ENCODE measurements around the gene TMOD1. TPM values are rescaled to one million over a fixed set of nuclear protein-coding genes. Genes with fewer than 3 reads are reported as not detected.

The TMOD1 gene
- total RNA-seq, 4 donors from 2014 or later, result 5.9 to 93.7 (median 22.2) TPM

- intact Hi-C loops (cut with DNase I; ENCODE audit: low total_unique reads), result no loop called here
- peak overlapping the region; percentile 25 to 93 for H3K27ac ChIP-seq
Observed at GRCh38 chr9:97500263-97500662, 1.2 kb upstream of the TMOD1 start.

GRCh38 chr9:97500765-97501176 is 695 bp upstream of the TMOD1 start:
- Histone ChIP-seq H3K36me3 (no peaks in the 10 kb centered on the region), H3K9me3 (no peaks in the 10 kb centered on the region), H3K27me3 (no peaks in the 10 kb centered on the region), H3K4me3 (peak overlapping the region; percentile 26 to 99), H3K27ac (peak overlapping the region; percentile 68 to 93), H3K4me1 (no peaks in the 10 kb centered on the region)
- DNase-seq, result no peak
- TF ChIP-seq POLR2A (IDR thresholded peaks at IDR 0.05) (no peak), CTCF (IDR thresholded peaks at IDR 0.05) (no peak)
- intact Hi-C loops (cut with DNase I; ENCODE audit: low total_unique reads), result no loop called here

More at GRCh38 chr9:97500263-97500662, 1.2 kb upstream of the TMOD1 start:
- no peaks in the 10 kb centered on the region for H3K27me3 ChIP-seq
- no peaks in the 10 kb centered on the region for H3K4me1 ChIP-seq
- no peaks in the 10 kb centered on the region for H3K9me3 ChIP-seq
- DNase-seq, result no peak
- no peaks in the 10 kb centered on the region for H3K36me3 ChIP-seq
- TF ChIP-seq CTCF (IDR thresholded peaks at IDR 0.05) (no peak), POLR2A (IDR thresholded peaks at IDR 0.05) (no peak)
- no peak overlapping the region for H3K4me3 ChIP-seq

- Histone ChIP-seq H3K36me3 (no peaks in the 10 kb centered on the region), H3K4me1 (no peaks in the 10 kb centered on the region), H3K27me3 (no peaks in the 10 kb centered on the region), H3K4me3 (peak overlapping the region; percentile 59 to 99), H3K9me3 (no peaks in the 10 kb centered on the region), H3K27ac (peak overlapping the region; percentile 93 to 94)
- intact Hi-C loops (cut with DNase I; ENCODE audit: low total_unique reads), result no loop called here
- no peak for DNase-seq
- TF ChIP-seq CTCF (IDR thresholded peaks at IDR 0.05), result no peak
Observed at GRCh38 chr9:97501972-97502221, 431 bp downstream of the TMOD1 start.

- Histone ChIP-seq H3K4me1 (no peaks in the 10 kb centered on the region), H3K27me3 (no peaks in the 10 kb centered on the region), H3K4me3 (peak overlapping the region; percentile 59 to 99), H3K36me3 (no peaks in the 10 kb centered on the region), H3K9me3 (no peaks in the 10 kb centered on the region), H3K27ac (peak overlapping the region; percentile 93 to 94)
- intact Hi-C loops (cut with DNase I; ENCODE audit: low total_unique reads), result no loop called here
- peak in 1 of 4 experiments; percentile 5 for TF ChIP-seq CTCF (IDR thresholded peaks at IDR 0.05)
- no peak for TF ChIP-seq POLR2A (IDR thresholded peaks at IDR 0.05)
- DNase-seq, result peak in 1 of 2 donors; percentile 51
Observed at GRCh38 chr9:97502222-97502983, 937 bp downstream of the TMOD1 start.

DNA sequence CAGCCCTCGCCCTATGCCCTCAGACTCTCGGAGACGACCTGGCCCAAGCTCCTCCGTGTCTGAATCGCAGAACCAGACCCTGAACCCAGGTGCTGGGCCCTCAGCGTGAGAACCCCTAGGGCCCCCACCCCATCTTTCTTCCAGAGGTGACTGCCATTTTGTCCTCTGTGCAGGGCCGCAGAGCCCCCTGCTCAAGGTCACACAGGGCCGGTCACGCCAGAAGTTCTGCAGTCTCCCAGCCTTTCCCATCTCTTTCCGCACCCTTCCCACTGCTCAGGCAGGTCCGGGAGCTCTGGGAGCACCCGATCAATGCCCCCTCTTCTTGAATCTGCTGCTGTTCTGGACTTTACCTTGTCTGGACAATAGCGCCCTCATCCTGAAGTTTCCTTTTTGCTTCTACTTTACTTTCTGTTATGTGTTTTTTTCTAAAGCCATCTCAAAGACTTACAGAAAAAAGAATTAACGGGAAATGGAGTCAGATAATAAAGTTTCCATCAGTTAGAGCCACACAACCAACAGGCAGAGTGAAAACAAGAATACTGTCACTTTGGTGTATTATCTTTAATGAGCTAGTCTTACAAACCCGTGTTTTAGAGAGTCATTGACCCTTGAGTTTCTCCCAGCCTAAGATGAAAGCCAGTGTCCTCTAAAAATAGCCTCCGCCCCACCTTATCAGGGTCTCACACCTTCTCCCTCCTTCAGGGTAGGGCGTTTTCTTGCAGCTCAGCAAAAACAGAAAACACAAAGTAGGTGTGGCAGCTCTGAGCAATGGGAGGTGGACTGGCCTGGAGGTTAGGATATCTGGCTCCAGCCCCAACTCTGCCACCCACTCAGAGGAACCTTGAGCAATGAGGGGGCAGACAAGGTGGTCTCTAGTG is 1.8 kb downstream of the TMOD1 start:
- DNase-seq, result no peak
- Histone ChIP-seq H3K27me3 (no peaks in the 10 kb centered on the region), H3K4me3 (peak overlapping the region; percentile 59 to 99), H3K4me1 (no peaks in the 10 kb centered on the region), H3K27ac (peak overlapping the region; percentile 93 to 94), H3K36me3 (no peaks in the 10 kb centered on the region), H3K9me3 (no peaks in the 10 kb centered on the region)
- TF ChIP-seq POLR2A (IDR thresholded peaks at IDR 0.05), result no peak
- intact Hi-C loops (cut with DNase I; ENCODE audit: low total_unique reads), result no loop called here

Measured in uterus (tissue), 4 donors.